Stomach (tissue), 9 donors: ENCODE results near the gene COL4A2. TPM values are rescaled to one million over a fixed set of nuclear protein-coding genes. Genes with fewer than 3 reads are reported as not detected.

ENCODE experiments used
- DNase-seq, 2 donors: peaks; one replicate each; pipeline versions ENCODE4 v3.0.0 to v3.0.0-alpha.2; 2013 to 2019
- H3K27ac ChIP-seq, 5 donors: fragments of 200-600 bp in 4 of 5; sonication (generic) in 4 of 5; one replicate each; pipeline ENCODE4 v1.5.1; 2013 to 2019; ENCODE audit warnings: mild to moderate bottlenecking in 1 of 5, moderate library complexity in 1 of 5
- H3K27me3 ChIP-seq, 3 donors: fragments of 200-600 bp; sonication (generic); one replicate each; pipeline ENCODE4 v1.5.1; 2017 to 2019; ENCODE audit warnings: mixed run types in 1 of 3
- H3K36me3 ChIP-seq, 4 donors: fragments of 200-600 bp; sonication (generic); 1 replicate in 3 of 4; 2 replicates in 1 of 4; pipeline ENCODE4 v1.5.1; 2016 to 2019
- H3K4me1 ChIP-seq, 4 donors: fragments of 200-600 bp; sonication (generic); one replicate each; pipeline ENCODE4 v1.5.1; 2016 to 2019
- H3K4me3 ChIP-seq, 4 donors: fragments of 200-600 bp; sonication (generic) in 3 of 4; one replicate each; pipeline ENCODE4 v1.5.1; 2016 to 2019; ENCODE audit warnings: mild to moderate bottlenecking in 1 of 4
- H3K9me3 ChIP-seq, 4 donors: fragments of 200-600 bp; sonication (generic); one replicate each; pipeline ENCODE4 v1.5.1; 2016 to 2019
- CTCF ChIP-seq, 7 experiments: fragments of 450-650 bp in 4 of 7; fragments of 200-600 bp in 3 of 7; sonication (generic) in 3 of 7; IDR thresholded peaks; one replicate each; pipeline ENCODE4 v1.5.1; 2016 to 2019; ENCODE audit warnings: antibody characterized with exemption in 7 of 7, control low read depth in 2 of 7, mild to moderate bottlenecking in 1 of 7
- EP300 ChIP-seq: sonication (generic); formaldehyde crosslinking; IDR thresholded peaks from one replicate; pipeline ENCODE4 v1.6.1; 2017; ENCODE audit warnings: antibody characterized with exemption
- POLR2A ChIP-seq, 4 donors: fragments of 450-650 bp; IDR thresholded peaks; one replicate each; pipeline ENCODE4 v1.6.1; 2016; ENCODE audit warnings: antibody characterized with exemption in 4 of 4, control low read depth in 2 of 4, mild to moderate bottlenecking in 1 of 4, moderate library complexity in 1 of 4
- POLR2AphosphoS5 ChIP-seq, 3 donors: sonication (generic); formaldehyde crosslinking; IDR thresholded peaks; one replicate each; pipeline ENCODE4 v1.6.1; 2016; ENCODE audit warnings: antibody characterized with exemption in 3 of 3
- WGBS, 5 donors: extraction: QIAGEN DNeasy Blood & Tissue Kit in 3 of 5; methylation state at CpG; one replicate each; pipeline versions ENCODE4 v1.1.5 to v1.1.7; 2013 to 2018; 5-methylcytosine and 5-hydroxymethylcytosine counted together
- intact Hi-C: fragments of 100-400 bp; cut with DNase I; formaldehyde crosslinking; loops from one replicate; pipeline ENCODE4 v1.15.1; 2023; ENCODE audit warnings: low total_unique reads
- polyA plus RNA-seq, 3 donors: library from polyadenylated mRNA; stranded (reverse); fragments of 200-250 nt; gene quantifications; one replicate each; pipeline ENCODE4 v1.2.3, GENCODE V29; 2013
- total RNA-seq, 5 donors: library from RNA; depleted of rRNA; stranded (reverse); fragments of >200 nt; gene quantifications; one replicate each; pipeline versions ENCODE4 v1.1.0 to v1.2.3, GENCODE V29; 2014 to 2016
- donor health status: healthy with polysubstance abuse.
- donor health status: Bipolar disorder and iron deficiency.
- donor health status: healthy.

The COL4A2 gene
- total and polyA plus RNA-seq, 8 donors, result 24.0 to 531 (median 214) TPM

- no peak for TF ChIP-seq EP300
- no peak for TF ChIP-seq CTCF (IDR thresholded peaks at IDR 0.05)
- TF ChIP-seq POLR2A (IDR thresholded peaks at IDR 0.05), result no peak
- TF ChIP-seq POLR2AphosphoS5 (IDR thresholded peaks at IDR 0.05), result no peak
- peak overlapping the region in 1 of 5 donors; percentile 58 for H3K27ac ChIP-seq
- H3K4me3 ChIP-seq, result no peak overlapping the region
- no peaks in the 10 kb centered on the region for H3K9me3 ChIP-seq
- no peaks in the 10 kb centered on the region for H3K27me3 ChIP-seq
- WGBS, 5 donors, result 88 to 94% (median 89%) methylated on average over 13 of the region's 13 CpGs
- peaks cover 3 to 48% (median 27%) of the 10 kb centered on the region in 4 donors for H3K36me3 ChIP-seq
- DNase-seq, result no peak
- intact Hi-C loops, result no loop called here
- H3K4me1 ChIP-seq, result peaks cover 0 to 45% (median 12%) of the 10 kb centered on the region in 4 donors
Observed at GRCh38 chr13:110428313-110428712, 121.2 kb downstream of the COL4A2 start.

GRCh38 chr13:110430391-110431336, 123.6 kb downstream of the COL4A2 start:
- Histone ChIP-seq H3K27ac (peak overlapping the region in 2 of 5 donors; percentile 1 to 21), H3K27me3 (no peaks in the 10 kb centered on the region), H3K4me1 (peaks cover 0 to 43% (median 14%) of the 10 kb centered on the region in 4 donors), H3K4me3 (no peak overlapping the region), H3K9me3 (no peaks in the 10 kb centered on the region), H3K36me3 (peaks cover 3 to 57% (median 41%) of the 10 kb centered on the region in 4 donors)
- DNase-seq, result no peak
- 91 to 95% (median 94%) methylated on average over 13 of the region's 13 CpGs for WGBS, 5 donors
- intact Hi-C loops, result no loop called here
- TF ChIP-seq POLR2AphosphoS5 (IDR thresholded peaks at IDR 0.05), result no peak
- TF ChIP-seq POLR2A (IDR thresholded peaks at IDR 0.05), result no peak
- no peak for TF ChIP-seq CTCF (IDR thresholded peaks at IDR 0.05)
- TF ChIP-seq EP300, result no peak

- 67 to 83% (median 75%) methylated on average over 13 of the region's 13 CpGs for WGBS, 5 donors
- peak in 1 of 2 donors; percentile 49 for DNase-seq
- no peaks in the 10 kb centered on the region for H3K9me3 ChIP-seq
- peaks cover 0 to 33% (median 12%) of the 10 kb centered on the region in 4 donors for H3K4me1 ChIP-seq
- TF ChIP-seq POLR2AphosphoS5 (IDR thresholded peaks at IDR 0.05), result no peak
- TF ChIP-seq POLR2A (IDR thresholded peaks at IDR 0.05), result no peak
- no peak for TF ChIP-seq EP300
- no peak for TF ChIP-seq CTCF (IDR thresholded peaks at IDR 0.05)
- H3K27me3 ChIP-seq, result no peaks in the 10 kb centered on the region
- peaks cover 8 to 67% (median 45%) of the 10 kb centered on the region in 4 donors for H3K36me3 ChIP-seq
- H3K27ac ChIP-seq, result peak overlapping the region in 2 of 5 donors; percentile 1 to 18
- intact Hi-C loops, result no loop called here
- H3K4me3 ChIP-seq, result no peak overlapping the region
Observed at GRCh38 chr13:110431425-110432294, 124.6 kb downstream of the COL4A2 start.

GRCh38 chr13:110432522-110432921, 125.4 kb downstream of the COL4A2 start:
- intact Hi-C loops, result no loop called here

More at GRCh38 chr13:110432522-110432921, 125.4 kb downstream of the COL4A2 start:
- Histone ChIP-seq H3K4me3 (no peak overlapping the region), H3K36me3 (peaks cover 8 to 76% (median 53%) of the 10 kb centered on the region in 4 donors), H3K27ac (peak overlapping the region in 4 of 5 donors; percentile 27 to 66 (median 38)), H3K9me3 (no peaks in the 10 kb centered on the region), H3K4me1 (peaks cover 0 to 28% (median 11%) of the 10 kb centered on the region in 4 donors), H3K27me3 (no peaks in the 10 kb centered on the region)
- WGBS, 5 donors, result 68 to 84% (median 79%) methylated on average over 3 of the region's 3 CpGs
- TF ChIP-seq EP300 (no peak), POLR2A (IDR thresholded peaks at IDR 0.05) (no peak), POLR2AphosphoS5 (IDR thresholded peaks at IDR 0.05) (no peak), CTCF (IDR thresholded peaks at IDR 0.05) (no peak)
- no peak for DNase-seq
